ENCODE data around the gene ARGLU1.
"Not testable (repeated sequence)": the region's sequence is repeated elsewhere in the genome, so short reads cannot be mapped to it uniquely, and the experiment has no call there.

The ARGLU1 gene, protein sequence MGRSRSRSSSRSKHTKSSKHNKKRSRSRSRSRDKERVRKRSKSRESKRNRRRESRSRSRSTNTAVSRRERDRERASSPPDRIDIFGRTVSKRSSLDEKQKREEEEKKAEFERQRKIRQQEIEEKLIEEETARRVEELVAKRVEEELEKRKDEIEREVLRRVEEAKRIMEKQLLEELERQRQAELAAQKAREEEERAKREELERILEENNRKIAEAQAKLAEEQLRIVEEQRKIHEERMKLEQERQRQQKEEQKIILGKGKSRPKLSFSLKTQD

DNA sequence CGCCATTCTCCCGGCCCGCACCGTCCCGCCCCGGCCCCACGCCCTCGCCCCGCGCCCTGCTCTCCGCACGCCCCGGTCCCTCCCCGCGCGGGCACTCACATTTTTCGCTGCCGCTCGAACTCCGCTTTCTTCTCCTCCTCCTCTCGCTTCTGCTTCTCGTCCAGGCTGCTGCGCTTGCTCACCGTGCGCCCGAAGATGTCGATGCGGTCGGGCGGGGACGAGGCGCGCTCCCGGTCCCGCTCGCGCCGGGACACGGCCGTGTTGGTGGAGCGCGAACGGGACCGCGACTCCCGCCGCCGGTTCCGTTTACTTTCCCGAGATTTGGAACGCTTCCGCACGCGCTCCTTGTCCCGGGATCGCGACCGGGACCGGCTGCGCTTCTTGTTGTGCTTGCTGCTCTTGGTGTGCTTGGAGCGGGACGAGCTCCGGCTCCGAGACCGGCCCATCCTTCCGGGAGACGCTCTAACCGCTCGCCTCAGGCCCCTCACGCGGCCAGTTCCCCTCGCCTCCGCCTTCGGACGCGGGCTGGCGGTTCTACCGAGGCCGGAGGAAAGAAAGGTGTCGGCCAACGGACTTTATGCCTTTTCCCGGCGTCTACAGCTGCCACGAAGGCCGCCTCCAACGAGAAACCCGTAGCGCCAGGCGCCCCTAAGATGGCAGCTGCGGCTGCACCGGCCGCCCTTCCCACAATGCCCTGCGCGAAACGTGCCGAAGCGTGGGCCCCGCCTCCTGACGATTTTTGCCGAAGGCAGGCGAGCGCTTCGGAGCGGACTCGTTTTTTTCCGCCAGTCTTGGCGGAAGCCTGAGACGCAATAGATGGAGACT is at the start of gene ARGLU1:
Gene ARGLU1 (minus strand): TSS at position 664 of the 825 bp plus-strand sequence. CDS start 218 bp downstream, at position 446.
- Histone ChIP-seq H3K36me3 (ENCODE audit: control insufficient read depth, low read depth, low read length) (no peaks in the 10 kb centered on the region), H3K27ac (ENCODE audit: low read length) (peak within 1 kb of the TSS; percentile 81), H3K27me3 (ENCODE audit: control insufficient read depth, insufficient read depth, low read length) (no peaks in the 10 kb centered on the region), H3K4me3 (ENCODE audit: low read length) (peak within 1 kb of the TSS; percentile 73), H3K4me1 (ENCODE audit: control insufficient read depth, low read depth, low read length) (peaks cover 38% of the 10 kb centered on the region), H3K9me3 (ENCODE audit: control insufficient read depth, low read depth, low read length) (no peaks in the 10 kb centered on the region), H3K9ac (ENCODE audit: low read length) (peak within 1 kb of the TSS; percentile 96)

DNA sequence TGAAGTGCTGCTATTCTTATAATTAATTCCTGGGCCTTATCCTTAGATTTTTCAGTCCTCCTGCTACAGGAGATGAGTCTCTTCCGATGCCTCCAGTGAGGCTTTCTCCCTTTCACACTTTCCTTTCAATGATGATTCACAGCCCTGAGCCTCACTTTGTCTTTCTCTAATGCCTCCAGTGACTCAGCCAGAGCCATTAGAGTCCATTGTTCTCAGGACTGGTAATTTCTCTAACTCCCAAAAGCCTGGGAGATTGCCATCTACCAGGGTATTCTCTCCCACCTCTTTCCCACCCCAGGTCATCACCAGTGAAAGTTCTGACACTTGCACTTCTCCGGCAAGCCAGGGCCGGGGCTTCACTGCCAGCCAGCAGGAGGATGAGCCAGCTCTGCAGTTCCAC is 49.6 kb upstream of the ARGLU1 start:
- no peak overlapping the region for H3K27ac ChIP-seq (ENCODE audit: low read length)
- H3K36me3 ChIP-seq (ENCODE audit: control insufficient read depth, low read depth, low read length) = no peaks in the 10 kb centered on the region
- no peak overlapping the region for H3K9ac ChIP-seq (ENCODE audit: low read length)
- H3K27me3 ChIP-seq (ENCODE audit: control insufficient read depth, insufficient read depth, low read length) = no peaks in the 10 kb centered on the region
- no peaks in the 10 kb centered on the region for H3K9me3 ChIP-seq (ENCODE audit: control insufficient read depth, low read depth, low read length)
- no peaks in the 10 kb centered on the region for H3K4me1 ChIP-seq (ENCODE audit: control insufficient read depth, low read depth, low read length)
- H3K4me3 ChIP-seq (ENCODE audit: low read length) = no peak overlapping the region

DNA sequence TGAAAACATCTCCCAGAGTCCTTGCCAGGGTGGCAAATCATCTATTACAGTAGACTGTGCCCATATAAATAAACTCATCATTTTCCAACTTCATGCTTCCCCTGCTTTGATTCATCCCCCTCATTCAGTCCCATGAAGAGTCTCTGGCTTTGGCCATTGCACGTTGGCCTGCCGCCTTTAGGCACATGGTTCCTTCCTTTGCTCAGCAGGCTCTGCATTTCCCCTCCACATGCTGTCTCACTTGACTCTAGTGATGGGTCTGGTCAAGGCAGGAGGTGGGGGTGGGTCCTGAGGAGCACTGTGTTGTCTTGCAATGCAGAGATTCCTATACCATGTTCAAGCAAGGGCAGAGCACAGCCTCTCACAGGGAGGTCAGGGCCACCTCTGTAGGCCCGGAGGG is 48.8 kb upstream of the ARGLU1 start:
- no peak overlapping the region for H3K27ac ChIP-seq (ENCODE audit: low read length)
- no peaks in the 10 kb centered on the region for H3K27me3 ChIP-seq (ENCODE audit: control insufficient read depth, insufficient read depth, low read length)
- H3K36me3 ChIP-seq (ENCODE audit: control insufficient read depth, low read depth, low read length) = no peaks in the 10 kb centered on the region
- no peak overlapping the region for H3K9ac ChIP-seq (ENCODE audit: low read length)
- H3K9me3 ChIP-seq (ENCODE audit: control insufficient read depth, low read depth, low read length) = no peaks in the 10 kb centered on the region
- no peak overlapping the region for H3K4me3 ChIP-seq (ENCODE audit: low read length)
- no peaks in the 10 kb centered on the region for H3K4me1 ChIP-seq (ENCODE audit: control insufficient read depth, low read depth, low read length)

DNA sequence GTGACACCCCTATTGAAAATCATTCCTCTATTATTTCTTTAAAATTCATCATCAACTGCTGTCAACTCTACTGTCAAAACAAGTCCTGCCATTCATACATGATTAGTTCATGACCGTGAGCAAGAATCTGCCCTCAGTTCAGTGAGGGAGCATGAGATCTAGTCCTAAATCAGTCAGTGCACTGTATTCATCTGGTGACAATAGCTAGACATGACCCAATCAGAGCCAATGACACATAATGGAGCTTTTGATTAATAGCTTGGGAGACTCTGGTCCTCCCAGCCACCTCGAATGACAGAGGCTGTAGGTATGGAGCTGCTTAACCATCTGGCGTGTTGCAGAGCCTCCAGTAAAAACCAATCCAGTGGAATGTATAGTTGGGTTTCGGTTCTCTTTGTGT is 46.9 kb upstream of the ARGLU1 start:
- no peaks in the 10 kb centered on the region for H3K4me1 ChIP-seq (ENCODE audit: control insufficient read depth, low read depth, low read length)
- H3K9me3 ChIP-seq (ENCODE audit: control insufficient read depth, low read depth, low read length) = no peaks in the 10 kb centered on the region
- no peak overlapping the region for H3K9ac ChIP-seq (ENCODE audit: low read length)

DNA sequence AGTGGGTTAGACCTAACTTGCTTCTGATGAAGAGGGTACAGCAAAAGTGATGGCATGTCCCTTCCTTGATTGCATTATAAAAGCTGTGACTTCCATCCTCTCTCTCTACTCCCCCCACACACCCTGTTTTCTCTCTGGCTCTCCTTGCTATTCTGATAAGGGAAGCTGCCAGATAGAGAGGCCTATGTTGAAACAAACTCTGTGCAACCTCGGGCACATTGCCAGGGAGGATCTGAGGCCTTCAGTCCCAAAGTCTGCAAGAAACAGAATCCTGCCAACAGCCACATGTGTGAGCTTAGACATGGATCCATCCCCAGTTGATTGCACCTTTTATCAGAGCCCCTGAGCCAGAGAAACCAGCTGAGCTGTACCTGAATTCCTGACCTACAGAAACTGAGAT is 44.8 kb upstream of the ARGLU1 start:
- Histone ChIP-seq H3K4me3 (ENCODE audit: low read length) (no peak overlapping the region), H3K27me3 (ENCODE audit: control insufficient read depth, insufficient read depth, low read length) (no peaks in the 10 kb centered on the region), H3K36me3 (ENCODE audit: control insufficient read depth, low read depth, low read length) (no peaks in the 10 kb centered on the region), H3K27ac (ENCODE audit: low read length) (no peak overlapping the region), H3K4me1 (ENCODE audit: control insufficient read depth, low read depth, low read length) (no peaks in the 10 kb centered on the region), H3K9ac (ENCODE audit: low read length) (no peak overlapping the region), H3K9me3 (ENCODE audit: control insufficient read depth, low read depth, low read length) (no peaks in the 10 kb centered on the region)

More for the DNA sequence above, 46.9 kb upstream of the ARGLU1 start:
- Histone ChIP-seq H3K27me3 (ENCODE audit: control insufficient read depth, insufficient read depth, low read length) (no peaks in the 10 kb centered on the region), H3K36me3 (ENCODE audit: control insufficient read depth, low read depth, low read length) (no peaks in the 10 kb centered on the region), H3K4me3 (ENCODE audit: low read length) (no peak overlapping the region), H3K27ac (ENCODE audit: low read length) (no peak overlapping the region)

DNA sequence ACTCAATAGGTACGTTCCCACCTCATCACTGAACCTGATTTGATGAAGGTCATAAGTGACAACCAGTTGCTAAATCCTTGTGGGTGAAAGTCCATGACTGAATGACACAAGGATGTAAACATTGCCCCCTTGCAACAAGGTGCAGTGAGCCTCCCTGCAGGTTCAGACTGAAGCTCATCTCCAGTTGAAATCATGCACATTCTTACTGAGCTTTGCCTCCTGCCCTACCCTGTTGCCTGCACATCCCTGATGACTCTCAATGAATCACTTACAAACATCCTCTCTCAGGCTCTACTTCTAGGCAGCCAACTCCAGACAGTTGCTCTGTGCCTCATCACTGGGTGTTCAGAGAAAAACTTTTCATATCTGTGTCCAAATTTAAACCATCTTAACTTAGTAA is 42.5 kb upstream of the ARGLU1 start:
- no peaks in the 10 kb centered on the region for H3K27me3 ChIP-seq (ENCODE audit: control insufficient read depth, insufficient read depth, low read length)
- H3K9me3 ChIP-seq (ENCODE audit: control insufficient read depth, low read depth, low read length) = no peaks in the 10 kb centered on the region
- no peak overlapping the region for H3K9ac ChIP-seq (ENCODE audit: low read length)
- no peak overlapping the region for H3K27ac ChIP-seq (ENCODE audit: low read length)
- no peaks in the 10 kb centered on the region for H3K36me3 ChIP-seq (ENCODE audit: control insufficient read depth, low read depth, low read length)
- H3K4me1 ChIP-seq (ENCODE audit: control insufficient read depth, low read depth, low read length) = no peaks in the 10 kb centered on the region
- no peak overlapping the region for H3K4me3 ChIP-seq (ENCODE audit: low read length)

DNA sequence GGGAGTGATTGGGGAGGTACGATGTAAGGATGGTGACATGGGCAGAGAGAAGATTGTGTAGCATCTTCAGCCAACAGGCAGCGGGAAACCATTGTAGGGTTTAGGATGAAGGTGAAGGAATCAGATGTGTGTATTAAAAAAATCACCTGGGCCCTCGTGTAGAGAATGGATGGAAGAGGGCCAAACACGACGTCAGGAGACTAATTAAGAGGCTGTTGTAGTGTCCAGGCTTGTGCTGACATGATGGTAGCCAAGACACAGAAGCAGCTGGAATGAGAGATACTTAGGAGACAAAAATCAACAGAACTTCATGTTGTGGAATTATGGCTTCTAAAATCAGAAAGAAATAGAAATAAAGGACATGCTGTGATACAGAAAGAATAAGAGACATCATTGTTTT is 41.2 kb upstream of the ARGLU1 start:
- no peak overlapping the region for H3K4me3 ChIP-seq (ENCODE audit: low read length)
- no peak overlapping the region for H3K27ac ChIP-seq (ENCODE audit: low read length)
- H3K9ac ChIP-seq (ENCODE audit: low read length) = no peak overlapping the region
- no peaks in the 10 kb centered on the region for H3K27me3 ChIP-seq (ENCODE audit: control insufficient read depth, insufficient read depth, low read length)
- H3K36me3 ChIP-seq (ENCODE audit: control insufficient read depth, low read depth, low read length) = no peaks in the 10 kb centered on the region
- H3K9me3 ChIP-seq (ENCODE audit: control insufficient read depth, low read depth, low read length) = no peaks in the 10 kb centered on the region
- H3K4me1 ChIP-seq (ENCODE audit: control insufficient read depth, low read depth, low read length) = no peaks in the 10 kb centered on the region

DNA sequence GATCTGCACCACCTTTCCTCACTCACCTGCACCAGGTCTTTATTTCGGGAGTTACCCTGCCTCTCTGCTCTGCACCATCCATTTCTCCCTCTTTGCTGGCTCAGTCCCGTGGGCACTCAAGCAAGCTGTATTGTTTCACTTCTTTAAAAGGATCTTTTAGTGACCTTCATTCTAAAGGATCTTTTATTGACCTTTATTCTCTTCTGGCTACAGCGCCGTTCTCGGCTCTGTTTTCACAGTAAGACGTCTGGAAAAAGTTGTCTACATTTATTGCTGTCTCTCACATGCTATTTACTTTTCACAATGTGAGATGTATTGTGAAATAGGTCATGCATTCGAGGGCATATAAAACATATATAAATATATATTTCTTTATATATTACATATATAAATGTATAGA is 35.6 kb upstream of the ARGLU1 start:
- no peak overlapping the region for H3K9ac ChIP-seq (ENCODE audit: low read length)
- H3K9me3 ChIP-seq (ENCODE audit: control insufficient read depth, low read depth, low read length) = no peaks in the 10 kb centered on the region
- no peaks in the 10 kb centered on the region for H3K36me3 ChIP-seq (ENCODE audit: control insufficient read depth, low read depth, low read length)
- no peaks in the 10 kb centered on the region for H3K27me3 ChIP-seq (ENCODE audit: control insufficient read depth, insufficient read depth, low read length)
- H3K27ac ChIP-seq (ENCODE audit: low read length) = no peak overlapping the region
- H3K4me1 ChIP-seq (ENCODE audit: control insufficient read depth, low read depth, low read length) = no peaks in the 10 kb centered on the region
- no peak overlapping the region for H3K4me3 ChIP-seq (ENCODE audit: low read length)

DNA sequence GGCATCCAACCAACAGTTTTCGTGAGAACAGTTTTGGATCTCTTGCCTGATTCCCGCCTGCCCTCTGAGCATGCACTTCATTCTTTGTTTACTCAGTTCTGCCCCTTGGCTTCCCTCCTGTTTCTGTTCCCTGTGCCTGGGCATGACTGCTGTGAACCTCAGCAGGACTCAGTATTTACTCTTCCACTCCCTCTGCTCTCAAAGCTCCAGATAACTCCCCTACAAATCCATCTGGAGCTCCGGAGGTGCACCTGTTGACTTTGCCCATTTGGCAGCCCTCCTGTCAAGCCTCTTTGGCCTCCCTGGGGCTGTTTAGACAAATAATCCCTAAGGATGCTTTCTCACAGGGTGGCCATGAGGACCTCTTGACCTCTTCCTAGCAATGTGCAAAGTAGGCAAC is 34.2 kb upstream of the ARGLU1 start:
- Histone ChIP-seq H3K9ac (ENCODE audit: low read length) (no peak overlapping the region), H3K27me3 (ENCODE audit: control insufficient read depth, insufficient read depth, low read length) (no peaks in the 10 kb centered on the region), H3K9me3 (ENCODE audit: control insufficient read depth, low read depth, low read length) (no peaks in the 10 kb centered on the region), H3K27ac (ENCODE audit: low read length) (no peak overlapping the region), H3K4me1 (ENCODE audit: control insufficient read depth, low read depth, low read length) (no peaks in the 10 kb centered on the region), H3K4me3 (ENCODE audit: low read length) (no peak overlapping the region), H3K36me3 (ENCODE audit: control insufficient read depth, low read depth, low read length) (no peaks in the 10 kb centered on the region)

DNA sequence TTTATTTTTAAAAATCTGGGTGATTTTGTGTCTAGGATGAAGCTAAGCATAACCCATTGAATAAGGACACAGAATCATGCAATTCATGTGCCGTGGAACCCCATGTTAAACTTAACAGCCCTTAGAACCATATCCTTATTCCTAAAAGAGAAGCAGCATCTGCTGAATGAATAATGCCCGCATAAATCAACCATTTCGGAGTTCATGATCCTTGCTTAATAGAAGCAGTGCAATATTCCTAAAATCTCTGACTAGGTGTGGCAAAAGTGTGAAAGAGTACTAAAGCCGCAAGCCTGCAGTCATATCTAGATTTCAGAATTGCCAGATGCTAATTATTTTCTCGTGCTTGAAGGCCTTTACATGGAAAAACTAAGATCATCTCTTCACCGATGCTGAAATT is 33.6 kb upstream of the ARGLU1 start:
- Histone ChIP-seq H3K4me3 (ENCODE audit: low read length) (no peak overlapping the region), H3K36me3 (ENCODE audit: control insufficient read depth, low read depth, low read length) (no peaks in the 10 kb centered on the region), H3K27ac (ENCODE audit: low read length) (no peak overlapping the region), H3K4me1 (ENCODE audit: control insufficient read depth, low read depth, low read length) (no peaks in the 10 kb centered on the region), H3K9ac (ENCODE audit: low read length) (no peak overlapping the region), H3K9me3 (ENCODE audit: control insufficient read depth, low read depth, low read length) (no peaks in the 10 kb centered on the region), H3K27me3 (ENCODE audit: control insufficient read depth, insufficient read depth, low read length) (no peaks in the 10 kb centered on the region)

DNA sequence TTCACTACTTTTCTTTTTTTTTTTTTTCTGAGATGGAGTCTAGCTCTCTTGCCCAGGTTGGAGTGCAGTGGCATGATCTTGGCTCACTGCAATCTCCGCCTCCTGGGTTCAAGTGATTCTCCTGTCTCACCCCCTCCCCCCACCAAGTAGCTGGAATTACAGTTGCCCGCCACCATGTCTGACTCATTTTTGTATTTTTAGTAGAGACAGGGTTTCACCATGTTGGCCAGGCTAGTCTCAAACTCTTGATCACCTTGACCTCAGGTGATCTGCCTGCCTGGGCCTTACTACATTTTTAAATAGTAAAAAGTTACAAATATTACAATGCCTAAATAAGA is 32.8 kb upstream of the ARGLU1 start:
- H3K4me3 ChIP-seq (ENCODE audit: low read length); H3K9me3 ChIP-seq (ENCODE audit: control insufficient read depth, low read depth, low read length); H3K27ac ChIP-seq (ENCODE audit: low read length); H3K36me3 ChIP-seq (ENCODE audit: control insufficient read depth, low read depth, low read length); H3K27me3 ChIP-seq (ENCODE audit: control insufficient read depth, insufficient read depth, low read length); H3K4me1 ChIP-seq (ENCODE audit: control insufficient read depth, low read depth, low read length); H3K9ac ChIP-seq (ENCODE audit: low read length): not testable (repeated sequence)

All from iPS-18a (cell line).